NCI-H510A treated with DMSO at 0.1 percent for 48 hours (cell line): ENCODE data around the gene YY1.
"Not testable (repeated sequence)": the region's sequence is repeated elsewhere in the genome, so short reads cannot be mapped to it uniquely, and the experiment has no call there.

ENCODE experiments used
- DNase-seq: peaks from one replicate; lab custom pipeline; 2025; lab: John Stamatoyannopoulos, UW

YY1 gene

DNA sequence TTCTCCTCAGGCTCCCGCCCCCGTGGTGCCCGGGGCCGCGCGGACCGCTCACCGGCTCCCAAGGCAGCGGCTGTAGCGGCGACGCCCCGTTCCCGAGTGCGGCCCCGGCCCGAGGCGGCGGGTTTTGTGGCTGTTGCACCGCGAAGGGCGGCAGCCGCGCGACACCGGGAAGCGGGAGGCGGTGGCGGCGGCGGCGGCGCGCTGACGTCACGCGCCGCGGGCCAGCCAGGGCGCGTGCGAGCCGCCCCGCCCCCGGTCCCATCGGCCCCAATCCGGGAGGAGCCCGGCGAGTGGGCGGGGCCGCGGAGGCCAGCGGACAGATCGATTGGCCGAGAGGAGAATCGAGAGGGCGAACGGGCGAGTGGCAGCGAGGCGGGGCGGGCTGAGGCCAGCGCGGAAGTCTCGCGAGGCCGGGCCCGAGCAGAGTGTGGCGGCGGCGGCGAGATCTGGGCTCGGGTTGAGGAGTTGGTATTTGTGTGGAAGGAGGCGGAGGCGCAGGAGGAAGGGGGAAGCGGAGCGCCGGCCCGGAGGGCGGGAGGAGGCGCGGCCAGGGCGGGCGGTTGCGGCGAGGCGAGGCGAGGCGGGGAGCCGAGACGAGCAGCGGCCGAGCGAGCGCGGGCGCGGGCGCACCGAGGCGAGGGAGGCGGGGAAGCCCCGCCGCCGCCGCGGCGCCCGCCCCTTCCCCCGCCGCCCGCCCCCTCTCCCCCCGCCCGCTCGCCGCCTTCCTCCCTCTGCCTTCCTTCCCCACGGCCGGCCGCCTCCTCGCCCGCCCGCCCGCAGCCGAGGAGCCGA is at the start of gene YY1:
TSS of gene YY1 (plus strand) at position 726 of the 792 bp plus-strand sequence. CDS start 101 bp downstream, outside the sequence.
- DNase-seq, result peak; percentile 95

DNA sequence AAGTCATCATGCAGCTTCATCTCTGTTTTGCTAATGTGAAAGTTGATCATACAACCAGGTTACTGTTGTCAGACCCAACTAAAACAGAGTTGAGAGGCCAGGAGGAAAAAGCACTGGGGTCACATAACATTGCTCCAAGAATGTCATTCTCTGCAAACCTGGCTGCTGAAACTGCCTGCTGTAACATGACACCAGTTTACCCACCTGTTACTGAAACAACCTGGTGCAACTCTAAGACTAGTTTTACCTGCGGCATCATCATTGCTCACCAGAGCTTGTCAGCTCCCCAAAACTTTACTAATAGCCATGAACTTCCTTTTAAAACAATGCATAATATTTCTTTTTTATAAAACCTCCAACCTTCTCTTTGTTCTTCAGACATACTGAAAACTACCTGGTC is 48.8 kb upstream of the YY1 start:
- no peak for DNase-seq

DNA sequence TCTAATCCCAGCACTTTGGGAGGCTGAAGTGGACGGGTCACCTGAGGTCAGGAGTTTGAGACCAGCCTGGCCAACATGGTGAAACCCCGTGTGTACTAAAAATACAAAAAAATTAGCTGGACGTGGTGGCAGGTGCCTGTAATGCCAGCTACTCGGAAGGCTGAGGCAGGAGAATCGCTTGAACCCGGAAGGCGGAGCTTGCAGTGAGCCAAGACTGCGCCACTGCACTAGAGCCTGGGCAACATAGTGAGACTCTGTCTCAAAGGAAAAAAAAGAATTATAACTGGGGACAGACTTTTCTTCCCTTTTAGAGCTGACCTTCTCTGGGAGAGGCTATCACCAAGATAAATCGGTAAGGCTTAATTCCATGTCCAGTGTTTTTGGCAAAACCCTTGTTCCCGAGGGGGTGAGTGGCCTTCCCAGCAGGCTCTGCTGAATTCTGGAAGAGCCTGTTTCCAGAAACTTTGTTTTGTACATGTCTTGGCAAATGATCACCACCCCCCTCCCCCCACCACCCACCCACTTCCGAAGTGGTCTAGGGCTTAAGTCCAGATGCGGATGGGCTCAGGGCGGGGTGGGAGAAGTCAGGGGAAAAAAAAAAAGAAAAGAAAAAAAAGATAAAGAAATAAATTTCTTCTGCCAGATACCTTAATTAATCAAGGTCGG is 47.2 kb upstream of the YY1 start:
- DNase-seq, result no peak

DNA sequence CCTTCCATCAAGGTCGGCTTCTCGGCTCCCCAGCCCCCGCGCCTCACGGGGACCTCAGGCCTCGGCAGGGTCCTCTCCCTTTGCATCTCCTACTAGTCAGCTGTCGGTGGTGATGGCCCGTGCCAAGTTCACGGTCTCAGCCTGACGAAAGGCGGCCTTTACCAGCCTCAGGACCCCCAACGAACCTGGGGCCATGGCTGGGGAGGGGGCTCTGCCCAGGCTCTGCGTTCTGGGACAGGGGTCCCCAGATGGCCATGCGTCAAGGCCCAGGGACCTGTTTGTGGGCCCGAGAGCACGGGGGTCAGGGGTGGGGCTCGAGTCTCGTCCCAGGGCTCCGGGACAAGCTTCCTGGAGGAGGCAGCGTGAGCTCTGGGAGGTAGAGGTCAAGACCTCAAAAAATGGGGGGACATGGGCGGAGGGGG is 46.7 kb upstream of the YY1 start:
- DNase-seq, result no peak

DNA sequence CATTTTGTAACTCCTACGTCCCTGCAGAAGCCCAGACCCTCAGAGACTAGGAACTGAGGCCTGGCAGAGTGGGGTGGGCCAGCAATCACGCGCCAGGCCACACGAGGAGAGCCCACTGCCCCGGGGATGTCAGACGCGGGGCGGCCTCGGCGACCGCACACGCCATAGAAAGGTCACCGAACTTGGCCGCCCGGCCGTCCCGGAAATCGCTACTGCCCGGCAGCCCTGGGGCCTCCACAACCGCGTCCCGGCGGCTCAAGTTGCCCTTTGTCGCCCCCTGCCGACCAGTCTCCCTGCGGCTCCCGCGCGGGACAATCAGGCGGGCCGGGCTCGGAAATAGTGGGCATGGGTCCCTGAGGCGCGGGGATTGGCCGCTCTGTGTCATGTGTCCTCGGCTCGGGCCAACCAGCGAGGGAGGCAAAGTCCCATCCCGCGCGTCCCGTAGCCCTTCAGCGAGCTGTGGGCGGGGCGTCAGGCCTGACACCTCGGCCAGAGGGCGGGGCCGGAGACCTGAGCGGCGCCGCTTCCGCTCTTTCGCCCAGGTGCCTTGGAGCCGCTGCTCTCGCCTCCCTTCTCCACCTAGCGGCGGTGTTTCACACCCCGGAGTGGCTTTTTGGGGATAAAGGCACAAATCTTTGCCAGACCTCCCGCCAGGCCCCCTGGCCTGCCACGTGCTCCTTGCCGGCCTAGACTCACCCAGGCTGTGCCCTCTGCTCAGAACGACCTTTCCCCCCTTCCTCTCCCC is 46.1 kb upstream of the YY1 start:
- DNase-seq, result peak; percentile 97

DNA sequence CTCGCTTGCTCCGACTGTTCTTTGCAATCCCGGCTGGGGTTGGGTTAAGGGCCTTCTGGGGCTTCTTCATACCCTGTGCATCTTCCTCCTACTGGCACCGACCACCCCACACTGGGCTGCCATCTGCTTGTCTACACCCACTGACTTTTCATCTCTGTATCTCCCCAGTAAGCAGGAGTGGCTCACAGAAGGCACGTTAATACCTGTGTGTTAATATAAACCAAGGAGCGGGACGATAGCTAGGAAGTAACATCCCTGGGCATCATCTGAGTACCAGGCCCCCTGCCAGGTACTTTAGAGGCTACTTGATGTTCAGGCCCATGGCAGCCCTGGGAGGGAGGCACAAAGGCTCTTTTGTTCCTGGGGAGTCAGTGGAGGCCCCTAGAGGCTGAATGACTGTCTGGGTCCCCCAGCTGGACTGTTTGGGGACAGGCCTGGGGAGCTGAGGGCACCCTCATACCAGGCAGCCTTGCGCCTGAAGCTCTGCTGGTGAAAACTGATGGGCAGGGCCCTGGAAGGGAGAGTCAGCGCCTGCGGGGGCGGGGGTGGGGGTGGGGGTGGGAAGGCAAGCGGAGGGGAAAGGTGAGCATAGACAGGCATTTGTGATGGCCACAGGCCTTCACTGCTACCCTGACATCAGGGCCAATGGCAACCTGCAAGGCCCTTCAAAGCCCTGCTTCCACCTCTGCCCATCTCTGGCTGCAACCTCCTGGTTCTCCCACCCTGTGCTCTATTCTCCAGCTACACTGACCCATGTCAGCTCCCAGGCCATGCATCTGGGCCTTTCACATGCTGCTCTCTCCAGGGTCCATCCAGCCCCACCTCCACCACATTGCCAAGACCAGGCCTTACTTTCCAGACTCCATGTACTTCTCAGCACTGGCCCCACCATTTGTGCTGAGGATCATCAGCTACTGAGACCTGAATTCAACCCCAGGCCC is 45.3 kb upstream of the YY1 start:
- DNase-seq, result no peak

DNA sequence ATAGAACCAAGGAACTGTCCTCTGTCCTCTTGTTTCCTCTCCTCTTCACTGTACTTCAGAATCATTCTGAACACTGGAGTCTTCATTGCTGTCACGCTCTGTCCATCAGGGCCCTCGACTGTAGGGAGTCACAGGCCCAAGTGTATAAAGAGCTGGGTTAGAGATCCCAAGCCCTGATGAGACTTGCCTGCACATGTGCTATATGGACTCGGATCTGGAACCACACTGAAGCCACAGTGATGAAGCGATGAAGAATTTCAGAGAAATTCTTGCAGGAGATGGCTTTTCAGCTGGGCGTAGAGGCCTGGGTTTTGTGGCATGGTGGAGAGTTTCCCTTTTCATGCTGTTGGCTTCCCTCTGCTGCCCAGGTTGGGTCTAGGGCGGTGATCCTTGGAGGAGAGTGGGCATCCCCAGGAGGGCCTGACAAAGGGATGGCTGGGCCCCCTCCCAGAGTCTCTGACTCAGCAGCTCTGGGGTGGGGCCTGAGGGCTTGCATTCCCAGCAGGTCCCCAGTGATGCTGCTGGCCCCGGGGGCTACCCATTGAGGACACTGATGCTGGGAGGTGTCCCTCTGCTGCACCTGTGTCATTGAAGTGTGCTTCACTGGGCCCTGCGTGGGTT is 39.6 kb upstream of the YY1 start:
- DNase-seq, result no peak

DNA sequence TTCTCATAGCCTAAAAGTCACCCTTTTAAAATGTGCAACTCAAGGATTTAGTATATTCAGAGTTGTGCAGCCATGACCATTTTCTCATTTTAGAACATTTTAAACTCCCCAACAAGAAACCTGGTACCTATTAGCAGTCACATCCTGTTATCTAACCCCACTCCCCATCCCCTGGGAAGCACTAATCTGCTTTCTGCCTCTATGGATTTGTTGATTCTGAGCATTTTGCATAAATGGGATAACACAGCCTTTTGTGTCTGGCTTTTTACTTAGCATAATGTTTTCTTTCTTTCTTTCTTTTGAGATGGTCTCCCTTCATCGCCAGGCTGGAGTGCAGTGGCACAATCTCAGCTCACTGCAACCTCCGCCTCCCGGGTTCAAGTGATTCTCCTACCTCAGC is 38.6 kb upstream of the YY1 start:
- no peak for DNase-seq

DNA sequence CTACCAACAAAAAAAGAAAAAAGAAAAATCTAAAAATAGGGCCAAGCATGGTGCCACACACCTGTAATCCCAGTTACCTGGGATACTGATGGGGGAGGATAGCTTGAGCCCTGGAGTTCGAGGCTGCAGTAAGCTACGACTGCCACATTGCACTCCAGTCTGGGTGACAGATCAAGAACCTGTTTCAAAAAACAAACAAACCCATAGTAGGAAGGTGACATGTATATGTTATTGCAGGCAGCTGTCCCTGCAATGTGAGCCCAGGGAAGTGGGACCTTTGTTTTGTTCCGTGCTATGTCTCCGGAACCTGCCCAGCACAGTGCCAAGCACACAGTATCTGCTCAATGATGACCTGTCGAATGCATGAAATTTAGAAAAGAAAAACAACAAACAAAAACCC is 37.2 kb upstream of the YY1 start:
- DNase-seq, result peak; percentile 72

DNA sequence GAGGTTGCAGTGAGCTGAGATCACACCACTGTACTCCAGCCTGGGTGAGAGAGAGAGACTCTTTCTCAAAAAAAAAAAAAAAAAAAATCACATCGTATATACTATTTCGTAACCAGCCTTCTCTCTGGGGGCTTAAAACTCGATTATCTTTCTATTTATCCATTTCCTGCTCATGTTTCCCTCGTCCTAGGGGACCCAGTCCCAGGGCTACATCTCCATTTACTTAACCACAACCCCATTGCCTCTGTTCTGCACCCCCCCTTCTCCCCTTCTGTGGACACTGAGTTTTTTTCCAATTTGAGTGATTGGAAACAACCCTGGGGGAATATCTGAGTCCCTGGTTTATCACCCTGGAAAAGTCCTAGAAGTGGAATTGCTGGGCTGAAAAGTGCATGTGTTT is 36.2 kb upstream of the YY1 start:
- DNase-seq, result no peak

DNA sequence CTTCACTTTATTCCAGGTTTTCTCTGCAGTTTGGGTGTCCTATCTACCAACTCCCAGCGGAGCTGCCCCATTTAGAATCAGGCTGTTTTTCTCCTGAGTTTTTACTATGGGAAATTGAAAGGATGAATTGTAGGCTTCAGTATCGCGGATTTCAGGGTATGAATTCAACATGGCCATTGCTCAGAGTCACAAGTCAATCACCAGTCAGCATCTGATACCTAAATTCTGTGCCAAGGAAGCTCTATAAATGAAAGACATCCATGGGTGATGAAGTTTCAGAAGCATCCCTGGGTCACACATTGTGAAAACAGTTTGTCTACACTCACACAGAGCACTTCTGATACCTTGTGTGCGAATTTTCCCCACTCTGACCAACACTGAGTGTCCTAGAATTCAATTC is 35.8 kb upstream of the YY1 start:
- no peak for DNase-seq

DNA sequence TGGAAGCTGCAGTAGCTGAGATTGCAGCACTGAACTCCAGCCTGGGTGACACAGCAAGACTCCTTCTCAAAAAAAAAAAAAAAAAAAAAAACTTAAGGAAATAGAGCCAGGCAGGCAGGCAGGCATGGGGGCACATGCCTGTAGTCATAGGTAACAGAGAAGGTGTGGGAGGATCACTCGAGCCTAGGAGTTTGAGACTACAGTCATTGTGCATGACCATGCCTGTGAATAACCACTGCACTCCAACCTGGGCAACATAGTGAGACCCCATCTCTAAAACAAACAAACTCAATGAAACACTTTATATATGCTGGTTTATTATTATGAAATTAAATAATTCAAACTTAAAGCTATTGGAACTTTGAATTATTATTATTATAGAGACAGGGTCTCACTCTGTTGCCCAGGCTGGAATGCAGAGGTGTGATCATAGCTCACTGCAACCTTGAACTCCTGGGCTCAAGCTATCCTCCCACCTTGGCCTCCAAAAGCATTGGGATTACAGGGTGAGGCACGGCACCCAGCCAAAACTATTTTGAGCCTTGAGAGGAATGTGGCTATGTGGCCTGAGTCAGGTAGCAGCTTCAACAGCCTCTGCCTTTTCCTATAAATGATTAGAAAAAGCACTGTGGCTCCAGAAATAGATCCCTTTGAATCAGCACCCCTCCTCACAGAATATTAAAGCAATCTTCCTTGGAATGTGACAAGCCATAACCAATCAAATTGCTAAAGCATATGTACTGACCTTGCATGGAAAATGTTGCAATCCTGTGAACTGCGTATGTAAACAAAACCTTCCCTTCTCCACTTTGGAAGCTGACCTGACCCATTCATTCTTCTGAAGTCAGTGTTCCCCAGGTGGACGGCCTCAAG is 34.7 kb upstream of the YY1 start:
- DNase-seq, result no peak

DNA sequence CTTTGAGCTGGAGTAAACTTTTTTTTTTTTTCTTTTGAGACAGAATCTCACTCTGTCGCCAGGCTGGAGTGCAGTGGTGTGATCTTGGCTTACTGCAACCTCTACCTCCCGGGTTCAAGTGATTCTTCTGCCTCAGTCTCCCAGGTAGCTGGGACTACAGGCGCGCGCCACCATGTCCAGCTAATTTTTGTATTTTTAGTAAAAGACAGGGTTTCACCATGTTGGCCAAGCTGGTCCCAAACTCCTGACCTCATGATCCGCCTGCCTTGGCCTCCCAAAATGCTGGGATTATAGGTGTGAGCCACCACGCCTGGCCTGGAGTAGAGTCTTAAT is 34.1 kb upstream of the YY1 start:
- not testable (repeated sequence) for DNase-seq

DNA sequence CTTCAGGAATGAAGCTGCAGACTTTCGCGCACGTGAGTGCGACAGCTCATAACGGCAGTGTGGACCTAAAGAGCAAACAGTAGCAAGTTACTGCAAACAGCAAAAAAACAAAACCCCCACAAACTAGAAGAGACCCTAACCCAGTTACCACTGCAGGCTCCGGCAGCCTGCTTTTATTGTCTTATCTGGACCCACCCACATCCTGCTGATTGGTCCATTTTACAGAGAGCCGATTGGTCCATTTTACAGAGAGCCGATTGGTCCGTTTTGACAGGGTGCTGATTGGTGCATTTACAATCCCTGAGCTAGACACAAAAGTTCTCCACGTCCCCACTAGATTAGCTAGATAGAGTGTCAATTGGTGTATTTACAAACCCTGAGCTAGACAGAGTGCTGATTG is 31.4 kb upstream of the YY1 start:
- DNase-seq, result not testable (repeated sequence)

DNA sequence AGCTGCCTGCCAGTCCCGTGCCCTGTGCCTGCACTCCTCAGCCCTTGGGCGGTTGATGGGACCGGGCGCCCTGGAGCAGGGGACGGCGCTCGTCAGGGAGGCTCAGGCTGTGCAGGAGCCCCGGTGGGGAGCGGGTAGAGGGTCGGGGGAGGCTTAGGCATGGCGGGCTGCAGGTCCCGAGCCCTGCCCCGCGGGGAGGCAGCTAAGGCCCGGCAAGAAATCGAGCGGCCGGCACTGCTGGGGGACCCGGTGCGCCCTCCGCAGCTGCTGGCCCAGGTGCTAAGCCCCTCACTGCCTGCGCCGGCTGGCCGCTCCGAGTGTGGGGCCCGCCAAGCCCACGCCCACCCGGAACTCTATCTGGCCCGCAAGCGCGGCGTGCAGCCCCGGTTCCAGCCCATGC is 30.8 kb upstream of the YY1 start:
- DNase-seq, result not testable (repeated sequence)

DNA sequence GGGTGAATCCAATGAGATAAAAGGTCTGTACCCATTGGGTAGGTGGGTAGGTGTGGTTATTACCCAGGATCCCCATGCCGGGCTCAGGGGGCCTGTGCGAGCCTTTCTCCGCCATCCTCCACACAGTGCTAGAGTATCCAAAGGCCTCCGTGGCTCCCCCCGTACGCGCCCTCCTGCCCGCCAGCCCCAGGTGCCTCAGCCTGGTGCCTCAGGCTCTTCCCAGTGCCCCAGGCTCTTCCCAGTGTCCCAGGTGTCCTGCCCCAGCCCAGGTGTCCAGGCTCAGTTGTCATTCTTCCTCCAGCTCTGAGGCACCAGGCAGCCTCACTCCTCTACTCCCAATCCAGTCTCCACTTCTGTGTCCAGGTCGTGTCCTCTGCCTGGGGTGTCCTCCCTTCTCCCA is 27.6 kb upstream of the YY1 start:
- no peak for DNase-seq

DNA sequence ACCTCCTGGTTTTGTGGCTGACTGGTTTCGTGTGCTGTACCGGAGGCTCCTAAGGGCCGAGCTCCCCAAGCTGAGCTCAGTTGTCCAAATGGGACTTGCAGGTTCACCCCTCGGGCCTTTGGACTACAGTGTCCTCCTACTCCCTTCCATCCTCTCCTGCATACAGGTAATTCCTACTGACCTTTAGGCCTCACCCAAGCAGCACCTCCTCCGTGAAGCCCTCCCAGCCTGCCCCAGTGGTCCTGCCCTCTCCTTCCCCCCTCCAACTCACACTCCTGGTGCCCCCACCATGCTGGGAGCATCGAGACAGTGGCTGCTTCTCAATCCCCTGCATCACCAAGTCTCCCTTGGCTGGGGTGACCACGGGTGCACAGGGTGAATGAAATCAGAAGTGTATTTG is 27.1 kb upstream of the YY1 start:
- DNase-seq, result no peak

DNA sequence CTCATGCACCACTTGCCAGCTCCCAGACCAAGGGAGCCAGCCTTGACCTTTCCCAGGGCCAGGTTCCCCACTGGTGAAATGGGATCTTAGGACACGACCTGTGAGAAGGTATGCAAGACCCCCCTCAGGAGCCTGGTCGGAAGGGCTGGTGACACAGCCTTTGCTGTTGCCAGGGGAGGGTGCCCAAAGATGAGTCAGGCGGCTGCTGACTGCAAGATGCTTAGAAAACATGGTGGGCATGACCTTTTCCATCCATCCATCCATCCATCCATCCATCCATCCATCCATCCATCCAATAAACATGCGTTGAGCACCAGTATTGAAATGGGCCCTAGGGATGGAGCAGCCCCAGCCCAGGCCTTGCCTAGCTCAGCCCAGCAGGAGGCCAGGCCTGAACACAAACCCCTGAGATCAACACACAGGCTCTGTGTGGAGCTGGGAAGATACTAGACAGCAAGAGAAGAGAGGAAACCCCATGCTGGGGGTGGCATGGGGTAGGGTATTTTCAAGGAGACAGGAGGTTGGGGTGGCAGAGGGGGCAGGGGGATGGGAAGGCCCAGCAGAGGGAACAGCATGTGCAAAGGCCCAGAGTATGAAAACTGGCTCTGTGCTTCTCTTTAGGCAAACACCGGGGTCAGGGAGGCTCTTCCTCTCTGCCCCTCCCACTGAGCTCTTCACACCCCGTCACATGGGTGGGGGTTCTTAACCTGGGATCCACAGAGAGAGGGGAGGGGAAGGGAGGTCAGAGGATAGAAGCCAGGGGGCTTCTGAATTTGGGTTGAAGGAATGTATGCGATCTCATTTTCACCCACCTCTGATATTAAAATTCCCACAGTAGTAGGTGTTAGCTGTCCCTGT is 26.2 kb upstream of the YY1 start:
- DNase-seq, result no peak

DNA sequence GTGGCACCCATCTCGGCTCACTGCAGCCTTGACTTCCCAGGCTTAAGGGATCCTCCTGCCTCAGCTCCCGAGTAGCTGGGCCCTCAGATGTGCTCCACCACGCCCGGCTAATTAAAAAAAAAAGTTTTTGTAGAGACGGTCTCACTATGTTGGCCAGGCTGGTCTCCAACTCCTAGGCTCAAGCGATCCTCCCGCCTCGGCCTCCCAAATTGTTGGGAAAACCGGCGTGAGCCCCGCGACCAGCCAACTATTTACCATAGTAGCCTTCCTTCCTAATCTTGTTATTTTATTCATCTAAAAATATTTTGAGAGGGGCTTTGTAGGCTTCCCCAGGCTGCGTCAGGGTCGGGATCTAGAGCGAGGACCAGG is 25.4 kb upstream of the YY1 start:
- DNase-seq, result no peak
